WTC11 (cell line): ENCODE measurements around the gene RGS6. TPM values are rescaled to one million over a fixed set of nuclear protein-coding genes. Genes with fewer than 3 reads are reported as not detected.

Source experiments
- ATAC-seq: fragments of 200-7000 bp; cut with Tn5 transposase; 2 replicates; pipeline ENCODE4 v1.10.0; 2021; ENCODE audit warnings: mild to moderate bottlenecking, moderate library complexity
- CTCF ChIA-PET: fragments of 300-600 bp; sonication (Branson Sonifier 250); formaldehyde crosslinking; loops from one replicate; lab custom pipeline; 2021; ENCODE audit warnings: antibody characterized with exemption; lab: Charles Lee
- POLR2A ChIA-PET: fragments of 350-600 bp; sonication (Branson Sonifier 250); formaldehyde crosslinking; loops from one replicate; lab custom pipeline; 2021; ENCODE audit warnings: antibody characterized with exemption; lab: Charles Lee
- DNase-seq: peaks from one replicate; pipeline ENCODE4 v3.0.0; 2021; ENCODE audit warnings: low spot score
- H3K27ac Mint-ChIP-seq: 2 replicates; pipeline ENCODE4 v1.8.0; 2021; ENCODE audit warnings: mixed read lengths
- H3K27me3 Mint-ChIP-seq: 2 replicates; pipeline ENCODE4 v1.8.0; 2021; ENCODE audit warnings: low read depth, mild to moderate bottlenecking, moderate library complexity, mixed read lengths
- H3K36me3 Mint-ChIP-seq: 2 replicates; pipeline ENCODE4 v1.8.0; 2021; ENCODE audit warnings: mixed read lengths
- H3K4me1 Mint-ChIP-seq: 2 replicates; pipeline ENCODE4 v1.8.0; 2022; ENCODE audit warnings: mixed read lengths
- H3K4me3 Mint-ChIP-seq: 2 replicates; pipeline ENCODE4 v1.8.0; 2021; ENCODE audit warnings: mild to moderate bottlenecking, moderate library complexity, mixed read lengths
- H3K9me3 Mint-ChIP-seq: 2 replicates; pipeline ENCODE4 v1.8.0; 2021; ENCODE audit warnings: mixed read lengths
- FOXK1 ChIP-seq: sonication (generic); formaldehyde crosslinking; IDR thresholded peaks from 2 replicates; pipeline ENCODE4 v1.8.0; 2022; ENCODE audit warnings: mild to moderate bottlenecking, moderate library complexity, missing genetic modification reagents
- FOXP4 ChIP-seq: sonication (generic); formaldehyde crosslinking; IDR thresholded peaks from 2 replicates; pipeline ENCODE4 v1.8.0; 2022; ENCODE audit warnings: mild to moderate bottlenecking, missing genetic modification reagents
- GTF2I ChIP-seq: fragments of 250-450 bp; sonication (Bioruptor Pico); conservative IDR thresholded peaks from 2 replicates; pipeline ENCODE4 v1.4.0; 2021; ENCODE audit warnings: mild to moderate bottlenecking
- HMGXB4 ChIP-seq: sonication (generic); formaldehyde crosslinking; IDR thresholded peaks from 2 replicates; pipeline ENCODE4 v1.8.1; 2023; ENCODE audit warnings: mild to moderate bottlenecking, moderate library complexity, missing genetic modification reagents
- JAZF1 ChIP-seq: fragments of 250-450 bp; sonication (Bioruptor Pico); IDR thresholded peaks from 2 replicates; pipeline ENCODE4 v1.9.0; 2021; ENCODE audit warnings: moderate library complexity, mild to moderate bottlenecking, inconsistent platforms
- MXD4 ChIP-seq: fragments of 250-450 bp; sonication (Bioruptor Pico); IDR thresholded peaks from 2 replicates; pipeline ENCODE4 v1.8.0; 2021; ENCODE audit warnings: mild to moderate bottlenecking, moderate library complexity, borderline replicate concordance
- NFATC4 ChIP-seq: fragments of 250-450 bp; sonication (Bioruptor Pico); IDR thresholded peaks from 2 replicates; pipeline ENCODE4 v1.9.0; 2021; ENCODE audit warnings: mild to moderate bottlenecking
- NFYB ChIP-seq: sonication (generic); formaldehyde crosslinking; conservative IDR thresholded peaks from 2 replicates; pipeline ENCODE4 v1.8.0; 2022; ENCODE audit warnings: low read depth, missing genetic modification reagents
- PREB ChIP-seq: sonication (generic); formaldehyde crosslinking; IDR thresholded peaks from 2 replicates; pipeline ENCODE4 v1.8.1; 2022; ENCODE audit warnings: mild to moderate bottlenecking, missing genetic modification reagents, moderate library complexity, borderline replicate concordance
- RELA ChIP-seq: sonication (generic); formaldehyde crosslinking; IDR thresholded peaks from 2 replicates; pipeline ENCODE4 v1.8.1; 2022; ENCODE audit warnings: missing genetic modification reagents, mild to moderate bottlenecking, borderline replicate concordance
- SMAD3 ChIP-seq: sonication (generic); formaldehyde crosslinking; IDR thresholded peaks from 2 replicates; pipeline ENCODE4 v1.8.0; 2022; ENCODE audit warnings: missing genetic modification reagents, mild to moderate bottlenecking, borderline replicate concordance
- SOX15 ChIP-seq: fragments of 250-450 bp; sonication (Bioruptor Pico); IDR thresholded peaks from 2 replicates; pipeline ENCODE4 v1.9.0; 2021; ENCODE audit warnings: mild to moderate bottlenecking
- TCF7 ChIP-seq: sonication (generic); formaldehyde crosslinking; IDR thresholded peaks from 2 replicates; pipeline ENCODE4 v1.8.0; 2022; ENCODE audit warnings: mild to moderate bottlenecking, low read depth, missing genetic modification reagents, moderate library complexity
- TP53 ChIP-seq: sonication (generic); formaldehyde crosslinking; IDR thresholded peaks from 2 replicates; pipeline ENCODE4 v1.8.1; 2023; ENCODE audit warnings: mild to moderate bottlenecking, missing genetic modification reagents
- USF1 ChIP-seq: sonication (generic); formaldehyde crosslinking; IDR thresholded peaks from 2 replicates; pipeline ENCODE4 v1.8.0; 2022; ENCODE audit warnings: mild to moderate bottlenecking, missing genetic modification reagents
- ZBTB43 ChIP-seq: sonication (generic); formaldehyde crosslinking; IDR thresholded peaks from 2 replicates; pipeline ENCODE4 v1.8.1; 2023; ENCODE audit warnings: mild to moderate bottlenecking, missing genetic modification reagents
- ZNF281 ChIP-seq: sonication (generic); formaldehyde crosslinking; IDR thresholded peaks from 2 replicates; pipeline ENCODE4 v1.8.0; 2023; ENCODE audit warnings: mild to moderate bottlenecking, missing genetic modification reagents
- ZNF512 ChIP-seq: sonication (generic); formaldehyde crosslinking; IDR thresholded peaks from 2 replicates; pipeline ENCODE4 v1.8.1; 2022; ENCODE audit warnings: missing genetic modification reagents, borderline replicate concordance
- ZNF671 ChIP-seq: fragments of 250-450 bp; sonication (Bioruptor Pico); IDR thresholded peaks from 2 replicates; pipeline ENCODE4 v1.8.0; 2021; ENCODE audit warnings: mild to moderate bottlenecking
- ZSCAN18 ChIP-seq: fragments of 250-450 bp; sonication (Bioruptor Pico); IDR thresholded peaks from 2 replicates; pipeline ENCODE4 v2.1.2; 2022; ENCODE audit warnings: mild to moderate bottlenecking, moderate library complexity
- total RNA-seq: library from RNA; stranded (reverse); gene quantifications from 3 replicates; pipeline ENCODE4 v1.2.3, GENCODE V29; 2021

The RGS6 gene
- total RNA-seq, 1 experiment from 2014 or later: 1.0 TPM

- H3K36me3 Mint-ChIP-seq: peaks cover 27% of the 10 kb centered on the region
- POLR2A ChIA-PET: no interaction called here
- peaks cover 32% of the 10 kb centered on the region for H3K9me3 Mint-ChIP-seq
- CTCF ChIA-PET: interaction anchor here (1.5 to 3.2 kb wide), 2 partner anchors 36 to 41 kb away, joined by 3 to 15 read pairs; partner anchors contain the start of gene RGS6
- peak overlapping the region; percentile 25 for H3K27ac Mint-ChIP-seq
- H3K27me3 Mint-ChIP-seq: peaks cover 6% of the 10 kb centered on the region
- TF ChIP-seq SMAD3: no peak
- no peak for TF ChIP-seq TP53 (CRISPR knock-in tag)
- TF ChIP-seq HMGXB4: no peak
- TF ChIP-seq SOX15: no peak
- no peak for TF ChIP-seq ZSCAN18 (CRISPR knock-in tag)
- TF ChIP-seq ZBTB43 (CRISPR knock-in tag): no peak
- TF ChIP-seq RELA (CRISPR knock-in tag): no peak
- TF ChIP-seq FOXK1 (CRISPR knock-in tag): no peak
- TF ChIP-seq FOXP4 (CRISPR knock-in tag): no peak
- TF ChIP-seq ZNF512: no peak
- TF ChIP-seq PREB (CRISPR knock-in tag): no peak
- TF ChIP-seq NFYB (CRISPR knock-in tag): no peak
- TF ChIP-seq MXD4 (CRISPR knock-in tag): no peak
- no peak for TF ChIP-seq NFATC4 (CRISPR knock-in tag)
- TF ChIP-seq ZNF281: no peak
- no peak for TF ChIP-seq TCF7 (CRISPR knock-in tag)
- TF ChIP-seq ZNF671 (CRISPR knock-in tag): no peak
- TF ChIP-seq USF1 (CRISPR knock-in tag): no peak
- no peak for TF ChIP-seq GTF2I (CRISPR knock-in tag)
- TF ChIP-seq JAZF1 (CRISPR knock-in tag): no peak
- ATAC-seq (peak; percentile 27; the same call in 1 of the 2 replicates), DNase-seq (no peak)
- H3K4me3 Mint-ChIP-seq: no peak overlapping the region
- H3K4me1 Mint-ChIP-seq: peaks cover 34% of the 10 kb centered on the region
Measured at GRCh38 chr14:71891185-71891584, 41.0 kb upstream of the RGS6 start.
